Activated CD4-positive, alpha-beta memory T cell treated with anti-CD3 and anti-CD28 coated beads for 36 hours (primary cell): ENCODE data around the gene POU6F2. TPM values are rescaled to one million over a fixed set of nuclear protein-coding genes. Genes with fewer than 3 reads are reported as not detected.

Experiments
- CTCF ChIA-PET: fragments of 350-600 bp; sonication (Branson Sonifier 250); formaldehyde crosslinking; loops from one replicate; lab custom pipeline; 2021; ENCODE audit warnings: antibody characterized with exemption, inconsistent platforms; lab: Charles Lee
- POLR2A ChIA-PET: fragments of 350-600 bp; sonication (Branson Sonifier 250); formaldehyde crosslinking; loops from one replicate; lab custom pipeline; 2021; ENCODE audit warnings: antibody characterized with exemption; lab: Charles Lee
- DNase-seq: peaks from one replicate; pipeline ENCODE4 v3.0.0-alpha.2; 2020
- H3K27ac Mint-ChIP-seq: one replicate; pipeline ENCODE4 v1.8.0; 2021; ENCODE audit warnings: mixed read lengths
- H3K27me3 Mint-ChIP-seq: one replicate; pipeline ENCODE4 v1.8.0; 2021; ENCODE audit warnings: mixed read lengths
- H3K36me3 Mint-ChIP-seq: one replicate; pipeline ENCODE4 v1.8.0; 2021; ENCODE audit warnings: mixed read lengths
- H3K4me1 Mint-ChIP-seq: one replicate; pipeline ENCODE4 v1.8.0; 2021; ENCODE audit warnings: low read depth, mixed read lengths
- H3K4me3 Mint-ChIP-seq: one replicate; pipeline ENCODE4 v1.8.0; 2021; ENCODE audit warnings: mild to moderate bottlenecking, mixed read lengths
- H3K9me3 Mint-ChIP-seq: one replicate; pipeline ENCODE4 v1.8.0; 2021; ENCODE audit warnings: mixed read lengths
- intact Hi-C: fragments of 100-400 bp; cut with micrococcal nuclease; formaldehyde crosslinking; loops from one replicate; pipeline ENCODE4 v1.15.1; 2023
- total RNA-seq, 2 experiments: library from RNA; stranded (reverse); gene quantifications; one replicate each; pipeline ENCODE4 v1.2.3, GENCODE V29; 2021

Gene POU6F2
- total RNA-seq, 2 experiments from 2014 or later, result not detected

DNA sequence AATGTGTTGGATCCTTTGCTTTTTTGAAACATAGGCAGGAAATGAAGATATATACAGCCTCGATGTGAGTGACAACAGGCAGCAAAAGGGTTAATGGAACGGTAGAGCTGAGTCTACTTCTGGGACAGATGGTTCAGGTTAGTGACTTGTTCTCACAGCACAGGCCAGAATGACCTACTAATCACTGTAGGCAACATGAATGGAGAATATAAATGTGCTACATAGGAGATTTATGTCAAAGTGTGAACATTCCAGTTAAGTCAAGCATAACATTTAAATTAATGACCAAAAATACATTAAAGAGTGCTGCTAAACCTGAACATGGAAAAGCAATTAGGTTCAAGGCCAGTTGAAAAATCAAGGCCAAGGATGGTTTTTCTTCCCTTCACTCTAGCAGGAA is 235.2 kb downstream of the POU6F2 start:
- Mint-ChIP-seq H3K36me3 (no peaks in the 10 kb centered on the region), H3K27me3 (no peaks in the 10 kb centered on the region), H3K4me3 (no peak overlapping the region), H3K9me3 (no peaks in the 10 kb centered on the region), H3K4me1 (no peaks in the 10 kb centered on the region), H3K27ac (no peak overlapping the region)
- CTCF ChIA-PET, result no interaction called here
- no peak for DNase-seq
- POLR2A ChIA-PET, result no interaction called here
- intact Hi-C loops, result no loop called here

DNA sequence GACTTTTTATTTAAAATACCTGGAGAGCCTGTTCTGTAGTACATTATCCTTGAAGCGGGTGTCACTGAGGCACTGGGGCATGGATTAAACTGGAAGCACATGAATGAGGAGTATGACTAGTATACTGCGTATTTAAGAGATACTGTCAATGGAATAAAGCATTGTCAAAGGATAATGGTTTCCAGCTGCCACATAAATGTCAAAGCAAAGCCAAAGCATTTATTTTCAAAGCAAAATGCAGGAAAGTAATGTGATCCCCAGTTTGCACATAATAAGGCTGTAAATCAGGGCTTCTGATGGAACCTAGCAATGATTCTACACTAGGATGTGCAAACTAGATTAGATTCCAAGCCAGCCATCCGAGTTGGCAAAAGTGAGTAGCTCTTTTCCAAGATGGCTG is 240.1 kb downstream of the POU6F2 start:
- Mint-ChIP-seq H3K9me3 (no peaks in the 10 kb centered on the region), H3K36me3 (no peaks in the 10 kb centered on the region), H3K4me3 (no peak overlapping the region)

DNA sequence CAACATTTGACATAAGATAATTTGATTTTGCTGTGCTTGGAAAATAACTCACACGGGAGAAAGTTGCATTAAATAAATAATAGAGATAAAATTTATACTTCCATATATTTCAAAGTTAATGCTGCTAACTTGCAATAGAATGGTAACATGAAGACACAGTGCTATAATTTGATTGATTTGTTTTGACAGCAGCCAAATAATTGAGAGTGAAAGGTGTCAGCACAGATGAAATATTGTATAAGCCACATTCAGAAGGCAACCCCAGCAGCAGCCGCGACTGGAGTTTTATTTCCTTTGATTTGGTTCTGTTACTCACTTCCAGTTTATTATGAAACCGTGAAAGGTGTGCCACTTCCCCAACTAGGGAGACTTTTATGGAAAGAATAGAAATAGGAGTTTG is 242.2 kb downstream of the POU6F2 start:
- no peak overlapping the region for H3K4me3 Mint-ChIP-seq
- no peak for DNase-seq
- no peak overlapping the region for H3K27ac Mint-ChIP-seq
- ChIA-PET POLR2A (no interaction called here), CTCF (no interaction called here)
- intact Hi-C loops, result no loop called here
- no peaks in the 10 kb centered on the region for H3K36me3 Mint-ChIP-seq
- no peaks in the 10 kb centered on the region for H3K27me3 Mint-ChIP-seq
- H3K9me3 Mint-ChIP-seq, result no peaks in the 10 kb centered on the region
- no peaks in the 10 kb centered on the region for H3K4me1 Mint-ChIP-seq

More for the DNA sequence above, 240.1 kb downstream of the POU6F2 start:
- Mint-ChIP-seq H3K27me3 (no peaks in the 10 kb centered on the region), H3K4me1 (no peaks in the 10 kb centered on the region), H3K27ac (no peak overlapping the region)
- ChIA-PET POLR2A (no interaction called here), CTCF (no interaction called here)
- no peak for DNase-seq
- intact Hi-C loops, result no loop called here

DNA sequence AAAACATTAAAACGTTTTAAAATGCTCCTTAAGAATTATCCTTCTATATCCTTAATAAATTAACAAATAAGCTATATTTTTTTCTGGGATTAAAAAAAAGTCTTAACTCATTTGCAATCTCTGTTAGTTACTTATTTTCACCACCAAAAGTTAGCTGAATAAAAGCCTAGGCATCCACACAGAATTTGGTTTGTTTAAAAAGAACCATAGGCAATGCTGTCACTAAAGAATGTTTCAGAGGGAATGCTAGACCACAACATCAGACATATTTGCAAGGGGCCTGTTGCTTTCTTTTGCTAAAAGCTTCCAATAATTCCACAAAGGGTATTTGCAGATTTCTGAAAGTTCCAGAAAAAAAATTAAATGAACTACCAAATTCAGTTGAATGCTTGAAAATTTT is 244.2 kb downstream of the POU6F2 start:
- no peaks in the 10 kb centered on the region for H3K36me3 Mint-ChIP-seq
- H3K27me3 Mint-ChIP-seq, result no peaks in the 10 kb centered on the region
- no peak overlapping the region for H3K4me3 Mint-ChIP-seq
- DNase-seq, result no peak
- CTCF ChIA-PET, result no interaction called here
- no peak overlapping the region for H3K27ac Mint-ChIP-seq
- no peaks in the 10 kb centered on the region for H3K4me1 Mint-ChIP-seq
- intact Hi-C loops, result no loop called here
- H3K9me3 Mint-ChIP-seq, result no peaks in the 10 kb centered on the region
- POLR2A ChIA-PET, result no interaction called here

DNA sequence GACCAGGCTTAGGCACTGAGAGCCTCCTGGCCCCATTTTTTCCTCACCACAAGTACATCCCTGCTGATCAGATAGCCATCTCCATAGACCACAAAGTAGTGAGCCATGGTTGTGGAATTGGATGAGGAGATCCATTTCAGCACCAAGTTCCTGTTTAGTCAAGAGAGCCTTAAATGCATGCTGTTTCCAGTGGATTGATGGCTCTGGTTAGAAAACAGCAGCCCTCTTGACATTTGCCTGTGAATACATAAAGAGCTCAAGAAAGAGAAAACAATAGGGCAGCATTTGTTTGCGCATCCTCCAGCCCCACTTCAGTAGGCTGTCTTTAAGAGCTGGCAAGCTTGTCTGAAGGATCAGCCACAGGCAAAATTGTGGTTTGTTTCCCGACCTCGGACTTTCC is 251.2 kb downstream of the POU6F2 start:
- intact Hi-C loops, result no loop called here
- DNase-seq, result no peak
- Mint-ChIP-seq H3K4me3 (no peak overlapping the region), H3K27me3 (no peaks in the 10 kb centered on the region), H3K9me3 (no peaks in the 10 kb centered on the region), H3K27ac (no peak overlapping the region), H3K4me1 (no peaks in the 10 kb centered on the region), H3K36me3 (no peaks in the 10 kb centered on the region)
- CTCF ChIA-PET, result no interaction called here
- POLR2A ChIA-PET, result no interaction called here

DNA sequence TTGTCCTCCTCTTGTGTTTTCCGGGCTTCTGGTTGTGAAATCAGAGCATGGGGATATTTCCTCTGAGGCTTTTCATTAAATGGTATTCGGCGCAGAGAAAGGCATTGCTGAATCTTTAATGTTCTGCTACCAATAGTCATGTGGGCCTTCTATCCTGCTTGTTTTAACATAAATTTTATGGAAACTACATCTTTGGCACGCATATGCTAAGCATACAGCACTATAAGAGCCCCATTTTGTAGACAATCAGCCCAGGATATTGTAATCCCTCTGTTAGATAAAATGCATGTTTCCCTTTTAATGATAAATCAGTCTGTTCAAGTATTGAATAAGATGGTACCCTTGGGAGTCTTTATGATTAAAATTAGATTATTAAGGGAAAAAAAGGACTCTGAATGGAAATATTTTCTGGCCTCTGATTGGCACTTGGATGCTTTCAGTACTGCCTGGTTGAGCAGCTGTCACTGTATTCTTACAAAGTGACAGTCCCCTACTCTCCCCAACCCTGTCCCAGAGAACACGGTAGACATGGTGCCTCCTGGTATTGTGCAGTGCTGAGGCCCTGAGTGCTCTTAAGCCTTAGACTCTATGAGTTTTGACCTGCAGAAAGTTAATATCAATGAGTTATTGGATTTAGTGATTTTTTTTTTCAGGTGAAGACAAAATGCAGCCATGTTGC is 256.3 kb downstream of the POU6F2 start:
- Mint-ChIP-seq H3K27me3 (no peaks in the 10 kb centered on the region), H3K4me1 (no peaks in the 10 kb centered on the region), H3K27ac (no peak overlapping the region), H3K9me3 (no peaks in the 10 kb centered on the region), H3K4me3 (no peak overlapping the region), H3K36me3 (no peaks in the 10 kb centered on the region)
- CTCF ChIA-PET, result no interaction called here
- POLR2A ChIA-PET, result no interaction called here
- intact Hi-C loops, result no loop called here
- DNase-seq, result no peak

DNA sequence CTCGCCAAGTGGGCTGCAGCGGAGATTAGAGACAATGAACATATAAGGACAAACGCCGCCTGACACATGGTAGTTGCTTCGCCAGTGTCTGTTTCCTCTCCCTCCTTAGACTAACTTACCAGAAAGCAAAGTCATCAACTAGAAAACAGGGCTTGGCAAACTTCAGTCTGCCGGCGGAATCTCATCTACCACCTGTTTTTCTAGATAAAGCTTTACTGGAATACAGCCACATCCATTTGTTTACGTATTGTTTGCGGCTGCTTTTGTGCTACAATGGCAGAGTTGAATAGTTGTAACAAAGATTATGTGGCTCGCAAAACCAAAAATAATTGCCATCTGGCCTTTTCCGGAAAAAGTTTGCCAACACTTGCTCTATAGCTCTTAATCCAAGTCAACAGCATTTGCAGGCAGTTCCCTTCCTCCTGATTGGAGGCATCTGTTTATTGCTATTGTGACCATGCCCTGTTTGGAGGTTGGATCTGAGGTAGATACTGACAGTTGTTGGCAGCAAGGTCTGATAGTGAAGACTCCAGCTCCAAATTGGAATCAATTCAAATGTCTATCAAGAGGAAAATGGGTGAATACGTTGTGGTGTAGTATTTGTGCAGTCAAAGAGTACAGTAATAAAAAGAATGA is 260.6 kb downstream of the POU6F2 start:
- POLR2A ChIA-PET, result no interaction called here
- intact Hi-C loops, result no loop called here
- CTCF ChIA-PET, result no interaction called here
- H3K36me3 Mint-ChIP-seq, result no peaks in the 10 kb centered on the region
- no peak for DNase-seq
- H3K4me3 Mint-ChIP-seq, result no peak overlapping the region
- H3K27ac Mint-ChIP-seq, result no peak overlapping the region
- H3K9me3 Mint-ChIP-seq, result peaks cover 5% of the 10 kb centered on the region
- H3K27me3 Mint-ChIP-seq, result no peaks in the 10 kb centered on the region
- H3K4me1 Mint-ChIP-seq, result no peaks in the 10 kb centered on the region

DNA sequence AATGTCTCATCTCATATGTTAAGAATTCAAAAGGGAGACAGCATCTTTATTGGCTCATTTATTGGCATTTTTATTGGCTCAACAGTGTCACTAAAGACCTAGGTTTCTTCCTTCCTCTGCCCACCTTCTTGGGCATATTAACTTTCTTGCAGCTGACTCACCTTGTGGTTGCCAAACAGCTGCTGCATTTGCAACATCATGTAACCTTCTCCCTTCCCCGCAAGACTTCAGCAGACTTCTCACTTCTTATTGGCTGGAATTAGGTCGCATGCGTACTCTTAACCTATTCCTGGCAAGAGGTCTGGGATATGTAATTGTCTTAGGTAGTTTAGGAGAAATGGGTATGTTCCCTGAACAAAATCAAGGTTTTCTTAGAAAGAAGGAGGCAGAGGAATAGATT is 263.2 kb downstream of the POU6F2 start:
- POLR2A ChIA-PET, result no interaction called here
- no peaks in the 10 kb centered on the region for H3K36me3 Mint-ChIP-seq
- intact Hi-C loops, result no loop called here
- no peak for DNase-seq
- H3K4me3 Mint-ChIP-seq, result no peak overlapping the region
- no peak overlapping the region for H3K27ac Mint-ChIP-seq
- H3K9me3 Mint-ChIP-seq, result peaks cover 5% of the 10 kb centered on the region
- CTCF ChIA-PET, result no interaction called here
- no peaks in the 10 kb centered on the region for H3K4me1 Mint-ChIP-seq
- H3K27me3 Mint-ChIP-seq, result no peaks in the 10 kb centered on the region

DNA sequence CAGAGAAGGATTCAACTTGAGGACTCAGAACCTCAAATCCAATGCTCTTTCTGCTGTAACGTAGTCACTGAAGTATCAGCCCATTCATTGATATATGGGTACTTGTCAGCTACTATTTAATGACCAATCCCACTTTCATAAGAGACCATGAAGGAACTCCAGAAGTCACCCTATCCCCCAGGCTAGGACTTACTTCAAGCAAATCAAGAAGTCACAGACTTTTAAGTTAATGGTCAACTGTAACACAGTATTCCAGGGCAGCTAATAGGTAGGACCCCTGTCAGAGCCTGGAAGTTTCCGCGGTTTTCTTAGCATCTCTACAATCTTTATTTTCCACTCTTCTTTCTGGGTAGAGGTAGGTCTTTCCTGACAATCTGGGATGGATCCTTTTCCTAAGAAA is 269.9 kb downstream of the POU6F2 start:
- Mint-ChIP-seq H3K4me3 (no peak overlapping the region), H3K27me3 (no peaks in the 10 kb centered on the region), H3K27ac (no peak overlapping the region), H3K4me1 (no peaks in the 10 kb centered on the region), H3K36me3 (no peaks in the 10 kb centered on the region), H3K9me3 (peaks cover 1% of the 10 kb centered on the region)
- CTCF ChIA-PET, result no interaction called here
- POLR2A ChIA-PET, result no interaction called here
- intact Hi-C loops, result no loop called here
- no peak for DNase-seq

DNA sequence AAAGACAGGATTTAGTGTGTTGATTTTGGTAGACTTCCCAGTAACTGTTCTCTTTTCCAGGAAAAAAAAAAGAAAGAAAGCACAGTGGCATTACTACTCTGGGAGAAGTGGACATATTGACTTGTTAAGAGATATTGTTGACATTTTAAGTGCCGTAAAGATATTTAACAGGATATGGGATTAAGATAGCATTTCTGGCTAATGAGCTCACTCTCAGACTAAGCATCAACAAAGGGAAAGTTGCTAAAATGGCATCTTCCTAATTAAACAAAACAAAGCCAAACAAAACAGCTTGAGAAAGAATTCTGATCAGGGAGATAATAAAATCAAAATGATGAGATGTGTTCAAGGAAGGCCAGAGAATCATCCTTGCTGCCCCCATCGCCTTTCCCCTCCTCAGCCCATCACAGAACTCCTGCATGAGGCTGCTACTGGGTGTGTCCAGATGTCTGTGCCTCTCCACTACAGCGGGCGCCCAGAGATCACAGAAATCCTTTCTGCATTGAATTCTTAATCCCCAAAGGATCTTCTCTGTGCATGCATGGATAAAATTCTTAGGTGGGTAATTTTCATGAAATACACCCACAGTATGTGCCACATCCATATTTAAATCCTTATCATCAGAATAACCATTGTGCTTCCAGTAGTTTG is 270.5 kb downstream of the POU6F2 start:
- H3K27me3 Mint-ChIP-seq, result no peaks in the 10 kb centered on the region
- ChIA-PET POLR2A (no interaction called here), CTCF (no interaction called here)
- no peaks in the 10 kb centered on the region for H3K9me3 Mint-ChIP-seq
- H3K27ac Mint-ChIP-seq, result no peak overlapping the region
- intact Hi-C loops, result no loop called here
- no peak for DNase-seq
- no peaks in the 10 kb centered on the region for H3K4me1 Mint-ChIP-seq
- no peak overlapping the region for H3K4me3 Mint-ChIP-seq
- no peaks in the 10 kb centered on the region for H3K36me3 Mint-ChIP-seq

DNA sequence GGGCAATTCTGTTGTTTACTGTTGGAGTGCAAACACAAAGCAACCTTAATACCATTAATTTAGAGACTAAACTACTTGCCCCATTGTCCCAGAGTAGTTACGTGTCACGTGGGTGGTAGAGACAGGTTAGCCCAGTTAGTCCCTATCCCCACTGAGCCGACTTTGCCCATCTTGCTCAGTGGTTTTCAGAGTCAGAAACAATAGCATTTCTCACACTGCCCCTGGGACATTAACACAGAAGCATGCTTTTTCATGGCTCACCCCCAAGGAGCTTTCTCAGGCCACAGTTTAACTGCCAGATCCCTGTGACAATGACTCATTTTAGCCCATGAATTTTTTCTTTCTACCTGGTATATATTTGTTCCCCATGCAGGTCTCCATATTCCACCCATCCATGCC is 271.0 kb downstream of the POU6F2 start:
- POLR2A ChIA-PET, result no interaction called here

DNA sequence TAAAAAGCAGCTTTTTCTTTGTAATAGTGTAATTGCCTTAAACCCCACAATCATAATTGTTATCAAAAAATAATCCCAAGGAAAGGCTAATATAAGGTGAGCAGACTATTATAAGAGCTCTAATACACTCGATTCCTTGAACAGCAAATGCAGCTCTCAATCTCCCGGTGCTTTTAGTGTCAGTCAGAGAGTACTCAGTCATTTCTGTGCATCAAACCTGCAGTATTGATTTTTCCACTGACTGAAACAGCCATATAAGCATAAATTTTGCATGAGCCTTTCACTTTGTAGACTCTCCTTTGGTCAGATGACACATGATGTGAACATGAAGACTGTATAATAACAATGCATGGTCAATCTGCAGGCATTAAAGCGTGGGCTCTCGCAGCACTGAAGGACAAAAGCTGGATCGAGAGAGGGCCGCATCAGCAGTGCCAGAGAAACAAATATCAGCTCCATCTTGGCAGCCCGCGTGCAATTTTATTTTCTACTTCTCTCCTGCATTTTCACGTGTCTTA is 272.0 kb downstream of the POU6F2 start:
- H3K27ac Mint-ChIP-seq, result no peak overlapping the region
- DNase-seq, result no peak
- no peaks in the 10 kb centered on the region for H3K9me3 Mint-ChIP-seq
- no peak overlapping the region for H3K4me3 Mint-ChIP-seq
- ChIA-PET CTCF (no interaction called here), POLR2A (no interaction called here)
- no peaks in the 10 kb centered on the region for H3K36me3 Mint-ChIP-seq
- no peaks in the 10 kb centered on the region for H3K4me1 Mint-ChIP-seq
- intact Hi-C loops, result no loop called here
- no peaks in the 10 kb centered on the region for H3K27me3 Mint-ChIP-seq

More for the DNA sequence above, 271.0 kb downstream of the POU6F2 start:
- H3K4me1 Mint-ChIP-seq, result no peaks in the 10 kb centered on the region
- H3K9me3 Mint-ChIP-seq, result no peaks in the 10 kb centered on the region
- DNase-seq, result no peak
- intact Hi-C loops, result no loop called here
- H3K27me3 Mint-ChIP-seq, result no peaks in the 10 kb centered on the region
- CTCF ChIA-PET, result no interaction called here
- H3K4me3 Mint-ChIP-seq, result no peak overlapping the region
- H3K36me3 Mint-ChIP-seq, result no peaks in the 10 kb centered on the region
- no peak overlapping the region for H3K27ac Mint-ChIP-seq

DNA sequence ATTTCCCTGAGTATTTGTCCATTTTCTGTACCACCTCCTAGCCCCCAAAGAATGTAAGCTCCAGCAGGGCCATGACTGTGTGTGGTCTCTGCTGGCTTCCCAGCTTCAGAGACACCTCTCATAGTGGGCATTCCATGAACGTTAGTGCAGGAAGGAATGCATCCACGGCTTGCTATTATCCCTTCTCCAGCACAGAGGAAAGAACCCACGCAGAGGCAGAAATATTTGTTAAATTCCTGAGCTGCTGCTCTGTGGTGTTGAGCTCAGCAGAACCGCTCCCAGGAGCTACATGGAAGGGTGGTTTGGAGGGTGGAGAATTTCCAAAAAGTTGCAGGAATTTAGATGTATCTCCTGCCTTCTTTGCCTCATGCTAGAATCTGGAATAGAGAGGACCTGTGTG is 275.2 kb downstream of the POU6F2 start:
- ChIA-PET CTCF (no interaction called here), POLR2A (no interaction called here)
- H3K36me3 Mint-ChIP-seq, result no peaks in the 10 kb centered on the region
- H3K9me3 Mint-ChIP-seq, result no peaks in the 10 kb centered on the region
- H3K27ac Mint-ChIP-seq, result no peak overlapping the region
- intact Hi-C loops, result no loop called here
- H3K4me1 Mint-ChIP-seq, result no peaks in the 10 kb centered on the region
- H3K27me3 Mint-ChIP-seq, result no peaks in the 10 kb centered on the region
- no peak for DNase-seq
- H3K4me3 Mint-ChIP-seq, result no peak overlapping the region
